Loucy (cell line): ENCODE results near the gene TIAM1.

ENCODE experiments used
- H2AFZ ChIP-seq: fragments of 200-600 bp; sonication (generic); 2 replicates; pipeline ENCODE4 v1.6.0; 2016; ENCODE audit warnings: antibody characterized with exemption, mild to moderate bottlenecking, low read length, moderate library complexity
- H3F3A ChIP-seq: fragments of 200-600 bp; 2 replicates; pipeline ENCODE4 v1.6.0; 2016; ENCODE audit warnings: antibody characterized with exemption, low read depth, mild to moderate bottlenecking
- H3K27me3 ChIP-seq: fragments of 200-600 bp; sonication (generic); 2 replicates; pipeline ENCODE4 v1.6.1; 2014; ENCODE audit warnings: low read length, mild to moderate bottlenecking; ENCODE audit not compliant: insufficient read depth, poor library complexity, severe bottlenecking
- H3K36me3 ChIP-seq: fragments of 200-600 bp; sonication (generic); 2 replicates; pipeline ENCODE4 v1.6.1; 2016; ENCODE audit warnings: low read length; ENCODE audit not compliant: insufficient read depth
- H3K4me1 ChIP-seq: fragments of 200-600 bp; sonication (generic); 2 replicates; pipeline ENCODE4 v1.5.1; 2014; ENCODE audit warnings: low read length, mild to moderate bottlenecking; ENCODE audit not compliant: insufficient read depth, poor library complexity, severe bottlenecking
- H3K4me2 ChIP-seq: fragments of 200-600 bp; sonication (generic); 2 replicates; pipeline ENCODE4 v1.6.0; 2014; ENCODE audit warnings: antibody characterized with exemption, low read length, low read depth, mild to moderate bottlenecking; ENCODE audit not compliant: poor library complexity, severe bottlenecking
- H3K4me3 ChIP-seq: fragments of 200-600 bp; sonication (generic); 2 replicates; pipeline ENCODE4 v1.5.1; 2014; ENCODE audit warnings: low read length, mild to moderate bottlenecking, mixed read lengths; ENCODE audit not compliant: poor library complexity, severe bottlenecking
- H3K79me2 ChIP-seq: fragments of 200-600 bp; sonication (generic); 2 replicates; pipeline ENCODE4 v1.6.1; 2014; ENCODE audit warnings: low read length; ENCODE audit not compliant: insufficient read depth
- H3K9ac ChIP-seq: fragments of 200-600 bp; sonication (generic); 2 replicates; pipeline ENCODE4 v1.6.0; 2014; ENCODE audit warnings: mild to moderate bottlenecking, low read depth, low read length, moderate library complexity; ENCODE audit not compliant: poor library complexity, severe bottlenecking
- H3K9me2 ChIP-seq: fragments of 200-600 bp; sonication (generic); replicated peaks from 2 replicates; pipeline ENCODE4 v1.6.1; 2016; ENCODE audit warnings: low read depth, low read length, mixed read lengths
- H3K9me3 ChIP-seq: fragments of 200-600 bp; sonication (generic); 2 replicates; pipeline ENCODE4 v1.6.1; 2014; ENCODE audit warnings: mild to moderate bottlenecking, antibody characterized with exemption, low read length, low read depth; ENCODE audit not compliant: insufficient read depth
- H4K20me1 ChIP-seq: fragments of 200-600 bp; sonication (generic); 2 replicates; pipeline ENCODE4 v1.6.0; 2014; ENCODE audit warnings: antibody characterized with exemption, low read length, mild to moderate bottlenecking; ENCODE audit not compliant: insufficient read depth, poor library complexity, severe bottlenecking
- EZH2phosphoT487 ChIP-seq: fragments of 200-600 bp; IDR thresholded peaks from 2 replicates; pipeline ENCODE4 v1.6.1; 2018; ENCODE audit warnings: antibody characterized with exemption, mild to moderate bottlenecking, moderate library complexity, borderline replicate concordance
- TF ChIP-seq, protein P1 (sequence below): fragments of 200-600 bp; sonication (generic); conservative IDR thresholded peaks from 2 replicates; pipeline ENCODE4 v1.5.1; 2014; ENCODE audit warnings: mild to moderate bottlenecking, antibody characterized with exemption, low read length

TIAM1 gene

DNA sequence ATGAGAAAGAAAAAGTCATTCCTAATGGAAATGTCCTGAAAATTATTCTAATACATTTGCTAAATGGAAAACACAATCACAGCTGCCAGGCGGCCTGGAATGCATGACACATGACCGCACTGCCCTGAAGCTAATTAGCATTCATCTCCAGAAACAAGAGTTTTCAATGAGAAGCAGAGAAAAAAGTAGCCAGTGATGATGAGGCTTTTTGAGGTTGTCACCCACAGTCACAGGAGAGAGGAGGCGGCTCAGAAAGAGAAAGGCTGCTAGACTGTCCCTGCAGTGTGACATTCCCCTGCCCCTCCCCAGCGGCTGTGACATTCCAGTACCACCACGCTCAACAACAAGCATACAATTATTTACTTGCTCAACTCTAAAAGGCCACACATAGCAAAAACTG, 182.9 kb downstream of the TIAM1 start:
- Histone ChIP-seq H3K27me3 (no peaks in the 10 kb centered on the region), H3F3A (peaks cover 9% of the 10 kb centered on the region; the same call in 1 of the 2 replicates), H3K4me3 (no peak overlapping the region), H3K4me2 (no peak overlapping the region), H4K20me1 (no peaks in the 10 kb centered on the region), H3K9me2 (no peaks in the 10 kb centered on the region), H3K9me3 (peaks cover 7% of the 10 kb centered on the region; the same call in 1 of the 2 replicates), H2AFZ (no peak overlapping the region), H3K9ac (no peak overlapping the region), H3K4me1 (peaks cover 36% of the 10 kb centered on the region), H3K79me2 (no peaks in the 10 kb centered on the region), H3K36me3 (peaks cover 5% of the 10 kb centered on the region; the same call in 1 of the 2 replicates)
- TF ChIP-seq EZH2phosphoT487: no peak
- TF ChIP-seq, protein P1, sequence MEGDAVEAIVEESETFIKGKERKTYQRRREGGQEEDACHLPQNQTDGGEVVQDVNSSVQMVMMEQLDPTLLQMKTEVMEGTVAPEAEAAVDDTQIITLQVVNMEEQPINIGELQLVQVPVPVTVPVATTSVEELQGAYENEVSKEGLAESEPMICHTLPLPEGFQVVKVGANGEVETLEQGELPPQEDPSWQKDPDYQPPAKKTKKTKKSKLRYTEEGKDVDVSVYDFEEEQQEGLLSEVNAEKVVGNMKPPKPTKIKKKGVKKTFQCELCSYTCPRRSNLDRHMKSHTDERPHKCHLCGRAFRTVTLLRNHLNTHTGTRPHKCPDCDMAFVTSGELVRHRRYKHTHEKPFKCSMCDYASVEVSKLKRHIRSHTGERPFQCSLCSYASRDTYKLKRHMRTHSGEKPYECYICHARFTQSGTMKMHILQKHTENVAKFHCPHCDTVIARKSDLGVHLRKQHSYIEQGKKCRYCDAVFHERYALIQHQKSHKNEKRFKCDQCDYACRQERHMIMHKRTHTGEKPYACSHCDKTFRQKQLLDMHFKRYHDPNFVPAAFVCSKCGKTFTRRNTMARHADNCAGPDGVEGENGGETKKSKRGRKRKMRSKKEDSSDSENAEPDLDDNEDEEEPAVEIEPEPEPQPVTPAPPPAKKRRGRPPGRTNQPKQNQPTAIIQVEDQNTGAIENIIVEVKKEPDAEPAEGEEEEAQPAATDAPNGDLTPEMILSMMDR: no peak

DNA sequence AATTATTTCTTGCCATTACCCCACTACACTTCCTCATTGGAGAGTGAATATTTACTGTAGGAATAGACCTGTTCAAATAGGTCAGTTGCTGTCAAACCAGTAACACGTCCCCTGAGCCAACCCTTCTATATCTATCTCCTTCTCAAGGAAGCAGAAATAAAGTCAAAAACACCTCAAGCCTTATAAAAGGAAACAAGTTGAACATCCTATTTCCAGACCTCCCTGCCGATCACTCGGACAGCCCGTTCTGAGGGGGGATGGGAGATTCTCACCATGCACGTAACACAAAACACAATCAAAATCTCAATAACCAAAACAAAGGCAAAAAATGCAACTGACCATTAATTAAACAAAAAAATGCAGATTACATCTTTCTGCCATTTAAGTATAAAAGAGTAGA, 184.3 kb downstream of the TIAM1 start:
- Histone ChIP-seq H2AFZ (no peak overlapping the region), H3K4me1 (peaks cover 37% of the 10 kb centered on the region), H3K27me3 (no peaks in the 10 kb centered on the region), H3K9me2 (no peaks in the 10 kb centered on the region), H3K79me2 (no peaks in the 10 kb centered on the region), H4K20me1 (no peaks in the 10 kb centered on the region), H3F3A (peaks cover 9% of the 10 kb centered on the region; the same call in 1 of the 2 replicates), H3K9me3 (peaks cover 8% of the 10 kb centered on the region; the same call in 1 of the 2 replicates), H3K4me2 (peak overlapping the region; percentile 66), H3K4me3 (peak overlapping the region; percentile 56), H3K9ac (peak overlapping the region; percentile 53), H3K36me3 (peaks cover 5% of the 10 kb centered on the region; the same call in 1 of the 2 replicates)
- TF ChIP-seq, protein P1: no peak
- TF ChIP-seq EZH2phosphoT487: no peak

DNA sequence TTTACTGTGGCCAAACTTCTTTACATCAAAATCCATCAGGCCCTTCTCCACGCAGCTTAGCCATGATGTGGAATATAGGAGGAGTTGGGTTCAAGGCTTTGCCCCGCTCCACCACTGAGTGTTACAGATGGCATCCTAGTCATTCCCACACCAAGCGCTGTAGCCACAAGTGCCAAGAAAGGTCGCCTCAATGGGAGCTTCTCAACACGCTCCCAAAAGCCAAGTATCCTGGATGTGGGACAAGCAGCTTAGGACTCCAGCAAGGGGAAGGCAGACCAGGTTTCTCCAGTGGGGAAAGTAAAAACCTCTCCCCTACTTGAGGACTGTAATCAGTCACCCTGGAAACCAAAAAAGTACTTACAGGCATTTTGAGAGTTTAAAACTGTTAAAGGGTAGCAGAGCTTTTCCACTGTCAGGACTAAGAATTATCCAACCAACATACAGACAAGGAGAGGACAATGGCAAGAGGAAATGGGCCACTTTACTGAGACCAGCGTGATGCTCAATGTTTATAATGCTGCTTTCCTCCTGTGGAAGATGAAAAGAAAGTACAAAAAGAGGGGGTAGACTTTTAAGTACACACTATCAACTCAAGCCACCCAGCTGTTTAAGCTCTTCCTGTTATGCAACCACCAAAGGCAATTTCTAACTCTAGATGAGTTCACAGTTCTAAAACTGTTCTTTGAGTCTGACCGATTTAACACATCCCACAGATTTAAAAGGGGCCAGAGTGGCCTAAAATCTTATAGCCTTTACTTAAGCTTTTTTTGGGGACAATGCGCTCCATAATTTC, 185.1 kb downstream of the TIAM1 start:
- no peaks in the 10 kb centered on the region for H3K27me3 ChIP-seq
- H3K9me2 ChIP-seq: no peaks in the 10 kb centered on the region
- no peak for TF ChIP-seq EZH2phosphoT487
- TF ChIP-seq, protein P1: no peak
- peaks cover 8% of the 10 kb centered on the region; the same call in 1 of the 2 replicates for H3K9me3 ChIP-seq
- peak overlapping the region; percentile 53 for H3K9ac ChIP-seq
- peaks cover 9% of the 10 kb centered on the region; the same call in 1 of the 2 replicates for H3F3A ChIP-seq
- H3K36me3 ChIP-seq: peaks cover 1% of the 10 kb centered on the region; the same call in 1 of the 2 replicates
- H3K4me1 ChIP-seq: peaks cover 39% of the 10 kb centered on the region
- peak overlapping the region; percentile 56 for H3K4me3 ChIP-seq
- no peaks in the 10 kb centered on the region for H4K20me1 ChIP-seq
- no peak overlapping the region for H2AFZ ChIP-seq
- no peaks in the 10 kb centered on the region for H3K79me2 ChIP-seq
- H3K4me2 ChIP-seq: peak overlapping the region; percentile 66
